HG02970 (cell line): ENCODE measurements around the gene CYBC1.

ENCODE experiments used
- ATAC-seq: cut with Tn5 transposase; IDR thresholded peaks from one replicate; pipeline ENCODE4 v1.9.1; 2021; ENCODE audit warnings: mild to moderate bottlenecking, moderate library complexity, moderate number of reproducible peaks; ENCODE audit not compliant: unreplicated experiment, low FRiP score

CYBC1 gene

DNA sequence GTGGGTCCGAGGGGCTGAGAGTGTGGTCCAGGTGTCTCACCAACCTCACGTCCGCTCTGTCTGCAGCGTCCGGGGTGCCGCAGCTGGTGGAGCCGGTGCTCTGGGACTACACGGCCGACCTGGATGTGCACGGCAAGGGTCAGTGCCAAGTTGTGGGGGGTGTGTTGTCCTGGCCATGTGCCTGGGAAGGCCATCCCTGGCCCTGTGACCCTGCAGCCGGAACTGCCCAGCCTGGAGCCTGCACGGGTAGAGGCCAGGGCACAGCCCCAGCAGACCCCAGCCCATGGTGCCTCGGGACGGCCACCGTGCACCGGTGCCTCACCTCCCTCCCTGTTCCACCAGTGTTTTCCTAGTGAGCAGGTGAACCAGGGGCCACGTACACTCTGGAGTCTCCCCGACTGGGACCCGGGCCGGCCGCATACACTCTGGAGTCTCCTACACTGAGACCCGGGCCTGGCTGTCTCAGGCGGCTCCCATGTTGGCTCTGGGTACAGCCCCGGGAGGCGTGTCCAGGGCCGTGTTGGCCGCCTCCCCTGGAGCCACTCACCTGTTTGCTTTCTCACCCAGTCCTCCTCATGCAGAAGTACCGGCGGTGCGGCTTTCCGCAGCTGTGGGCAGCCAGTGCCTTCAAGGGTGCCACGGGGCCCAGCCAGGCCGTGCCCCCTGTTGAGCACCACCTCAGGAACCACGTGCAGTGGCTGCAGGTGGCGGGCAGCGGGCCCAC, 13.8 kb downstream of the CYBC1 start:
- no peak for ATAC-seq

GRCh38 chr17:82435601-82436583, 14.7 kb downstream of the CYBC1 start:
- no peak for ATAC-seq

DNA sequence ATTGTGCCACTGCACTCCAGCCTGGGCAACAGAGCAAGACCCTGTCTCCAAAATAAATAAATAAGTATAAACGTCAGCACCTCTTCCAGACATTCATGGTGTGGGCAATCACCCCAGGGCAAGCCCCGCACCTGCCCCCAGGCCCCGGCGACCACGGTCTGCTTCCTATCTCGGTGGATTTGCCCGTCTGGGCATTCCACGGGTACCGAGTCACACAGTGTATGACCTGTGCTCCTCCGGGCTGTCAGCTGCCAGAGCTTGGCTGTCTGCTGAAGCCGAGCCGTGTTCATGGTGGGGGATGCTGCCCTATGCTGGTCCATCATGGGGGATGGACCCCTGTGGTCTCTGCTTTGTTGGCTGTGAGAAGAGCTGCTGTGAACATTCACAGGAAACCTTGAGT, 15.4 kb downstream of the CYBC1 start:
- no peak for ATAC-seq

- ATAC-seq: no peak
These were observed 16.4 kb downstream of the CYBC1 start for GRCh38 chr17:82434216-82434565.

DNA sequence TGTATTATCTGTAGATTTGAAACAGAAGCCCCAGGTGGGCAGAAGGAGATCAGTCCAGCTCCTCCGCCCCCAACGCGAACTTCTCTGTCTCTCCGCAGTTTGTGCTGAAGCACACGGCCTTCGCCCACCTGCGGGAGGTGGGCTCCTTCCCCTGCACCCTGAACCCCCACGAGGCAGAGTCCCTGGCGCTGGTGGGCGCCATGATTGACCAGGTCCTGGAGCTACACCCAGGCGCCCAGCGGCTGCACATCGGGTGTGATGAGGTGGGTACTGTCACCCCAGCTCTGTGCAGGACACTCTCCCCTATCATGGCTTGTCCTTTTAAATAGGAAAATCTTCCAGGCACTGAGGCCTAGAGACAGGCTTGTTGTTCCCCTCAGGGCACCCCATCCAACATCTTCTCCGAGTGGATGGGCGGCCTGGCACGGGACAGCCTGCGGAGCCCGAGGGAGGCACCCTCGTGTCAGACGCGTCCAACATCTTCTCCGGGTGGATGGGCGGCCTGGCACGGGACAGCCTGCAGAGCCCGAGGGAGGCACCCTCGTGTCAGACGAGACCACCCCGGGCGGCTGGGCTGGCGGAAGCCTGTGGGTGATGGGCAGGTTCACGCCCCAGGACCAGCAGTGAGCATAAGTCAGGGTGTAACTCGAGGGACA, 16.9 kb downstream of the CYBC1 start:
- no peak for ATAC-seq

GRCh38 chr17:82432017-82432416, 18.5 kb downstream of the CYBC1 start:
- ATAC-seq: no peak

DNA sequence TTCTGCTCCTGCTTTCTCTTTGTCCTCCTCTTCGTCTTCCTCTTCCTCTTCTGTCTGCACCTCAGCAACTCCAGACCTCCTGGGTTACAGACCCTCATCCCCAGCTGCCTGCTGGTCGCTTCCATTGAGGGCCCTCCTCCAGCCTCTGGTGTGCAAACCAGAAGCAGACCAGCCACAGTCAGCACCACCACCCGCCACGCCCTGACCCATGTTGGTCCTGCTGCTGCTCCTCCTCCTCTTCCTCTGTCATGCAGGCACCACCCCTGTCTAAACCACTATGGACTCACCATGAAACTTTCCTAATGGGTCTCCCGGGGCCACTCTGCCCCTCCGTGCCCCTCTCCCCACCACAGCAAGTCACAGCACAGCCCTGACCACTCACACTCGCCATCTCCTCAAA, 20.7 kb downstream of the CYBC1 start:
- ATAC-seq: no peak

DNA sequence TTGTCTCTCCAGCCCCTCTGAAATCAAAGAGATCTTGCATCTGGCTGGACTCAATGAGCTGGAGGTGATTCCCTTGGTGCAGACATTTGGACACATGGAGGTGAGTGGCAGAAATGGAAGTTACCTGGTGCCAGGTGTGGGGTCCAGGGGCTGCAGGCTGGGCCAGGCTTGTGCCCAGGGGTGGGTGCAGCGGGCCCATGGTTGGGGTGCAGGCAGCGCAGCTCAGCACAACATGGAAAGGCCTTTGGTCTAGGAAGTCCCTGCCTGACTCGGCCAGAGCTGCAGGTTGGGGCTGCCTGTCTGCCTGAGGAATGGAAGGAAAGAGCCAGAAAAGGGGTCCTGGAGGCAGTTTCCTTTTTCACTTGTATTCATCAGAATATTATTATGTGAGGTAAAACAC, 22.0 kb downstream of the CYBC1 start:
- ATAC-seq: no peak

DNA sequence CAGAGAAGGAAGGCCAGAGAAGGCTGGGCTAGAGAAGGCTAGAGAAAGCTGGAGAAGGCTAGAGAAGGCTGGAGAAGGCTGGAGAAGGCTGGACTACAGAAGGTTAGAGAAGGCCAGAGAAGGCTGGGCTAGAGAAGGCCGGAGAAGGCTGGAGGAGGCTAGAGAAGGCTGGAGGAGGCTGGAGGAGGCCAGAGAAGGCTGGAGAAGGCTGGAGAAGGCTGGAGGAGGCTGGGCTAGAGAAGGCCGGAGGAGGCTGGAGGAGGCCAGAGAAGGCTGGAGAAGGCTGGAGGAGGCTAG, 25.7 kb downstream of the CYBC1 start:
- ATAC-seq: no peak

DNA sequence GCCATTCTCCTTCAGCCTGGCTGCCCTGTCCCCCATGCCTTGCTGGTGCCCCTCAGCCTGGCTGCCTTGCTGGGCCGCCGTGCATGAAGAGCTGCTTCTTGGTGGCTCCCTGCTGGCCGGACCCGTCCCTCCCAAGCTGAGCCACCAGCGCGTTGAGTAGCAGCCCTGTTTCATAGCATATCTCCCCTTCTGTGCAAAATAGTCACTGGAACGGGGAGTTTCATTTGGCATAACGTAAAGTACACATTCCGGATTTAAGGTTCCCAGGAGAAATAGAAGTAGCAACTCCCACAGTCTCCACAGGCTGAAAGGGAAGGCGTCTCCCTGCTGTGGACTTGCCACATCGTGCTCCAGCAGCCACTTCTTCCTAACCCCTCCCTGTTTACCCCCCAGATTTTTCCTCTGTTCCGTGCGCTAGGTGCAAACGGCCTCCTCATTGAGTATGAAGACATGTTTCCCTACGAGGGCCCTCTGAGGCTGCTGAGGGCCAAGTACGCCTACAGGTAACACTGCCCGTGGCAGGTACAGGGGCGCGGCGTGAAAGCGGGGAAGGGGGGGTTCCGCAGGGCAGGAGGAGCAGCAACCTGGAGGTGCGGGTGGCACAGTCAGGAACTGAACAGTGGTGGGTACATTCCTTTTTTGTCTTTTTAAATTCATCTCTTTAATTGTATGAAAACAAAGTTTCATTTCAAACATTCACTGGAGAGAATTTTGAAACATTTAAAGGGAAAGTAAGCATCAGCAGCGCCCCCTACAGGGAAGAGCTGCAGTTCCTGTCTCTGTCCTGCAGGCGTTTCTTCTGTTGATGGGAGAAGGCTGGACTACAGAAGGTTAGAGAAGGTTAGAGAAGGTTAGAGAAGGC, 26.3 kb downstream of the CYBC1 start:
- no peak for ATAC-seq

DNA sequence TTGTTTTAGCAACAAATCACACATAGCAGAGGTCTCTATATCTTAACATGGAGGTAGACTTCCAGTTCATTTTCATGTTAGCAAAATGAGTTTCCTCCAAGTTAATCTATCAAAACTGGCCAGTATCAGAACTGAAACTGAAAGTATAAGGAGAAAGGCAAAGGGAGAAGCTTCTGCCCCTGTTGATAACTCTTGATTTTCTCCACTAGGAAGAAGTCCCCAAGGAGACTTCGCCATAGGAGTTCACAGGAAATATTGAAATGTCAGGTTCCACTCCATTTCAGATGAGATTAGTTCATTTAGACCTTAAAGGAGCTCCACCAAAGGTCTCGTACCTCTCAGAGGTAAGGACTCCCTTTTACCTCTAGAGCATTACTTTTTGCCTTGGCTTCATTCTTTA, 31.0 kb downstream of the CYBC1 start:
- no peak for ATAC-seq

DNA sequence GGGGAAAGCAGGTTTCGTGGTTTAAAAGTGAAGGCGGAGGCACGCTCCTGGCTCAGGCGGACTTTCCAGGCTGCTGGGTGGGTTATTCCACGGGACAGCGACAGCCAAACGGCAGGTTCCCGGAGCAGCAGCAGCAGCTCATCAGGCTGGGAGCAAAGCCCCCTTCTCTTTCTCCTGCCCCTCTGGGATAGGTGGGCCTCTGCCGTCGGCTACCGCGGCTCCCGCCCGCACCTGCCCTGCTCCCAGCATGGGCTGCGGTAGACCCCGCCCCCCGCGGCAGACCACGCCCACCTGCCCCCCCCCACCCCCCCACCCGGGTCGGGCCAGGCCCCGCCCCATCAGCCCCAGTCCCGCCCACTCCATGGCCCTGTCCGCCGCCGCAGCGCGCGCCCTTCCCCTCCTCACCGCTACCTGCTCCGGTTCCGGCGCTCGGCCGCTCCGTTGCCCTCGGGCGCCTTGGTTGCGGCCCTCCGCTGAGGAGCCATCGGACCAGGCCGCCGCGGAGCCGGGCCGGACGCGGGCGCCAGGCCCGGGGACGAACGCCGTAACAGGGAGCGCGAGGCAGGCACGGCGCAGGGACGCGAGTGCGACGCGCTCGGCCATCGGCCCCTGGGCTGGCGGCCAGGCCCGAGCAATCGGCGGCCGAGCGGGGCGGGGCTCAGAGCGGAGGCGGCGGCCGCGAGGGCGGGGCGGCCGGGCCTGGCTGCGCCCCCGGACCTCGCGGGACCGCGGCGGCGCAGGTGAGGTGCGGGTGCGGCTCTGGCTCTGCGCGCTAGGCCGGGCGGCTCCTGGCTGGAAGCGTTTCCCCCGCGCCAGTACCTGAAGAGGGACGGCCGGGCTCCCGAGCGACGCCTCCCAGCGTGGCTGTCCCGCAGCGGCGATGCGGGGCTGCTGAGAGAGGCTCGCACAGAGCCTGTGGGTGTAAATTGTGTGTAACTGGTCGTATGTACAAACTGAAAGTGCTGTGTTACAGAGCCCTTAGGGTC, 32.3 kb downstream of the CYBC1 start, which contains the start of the genes HEXD and OGFOD3:
TSS of gene HEXD (plus strand) at position 347 of the 986 bp plus-strand sequence. CDS start 1,453 bp downstream, outside the sequence.
TSS of gene OGFOD3 (minus strand) at position 586 of the 986 bp plus-strand sequence. CDS start at position 485, 101 bp downstream.
- peak; percentile 87 for ATAC-seq

- ATAC-seq: no peak
These were observed 33.8 kb downstream of the CYBC1 start for GRCh38 chr17:82416771-82417170.

GRCh38 chr17:82416264-82416663, 34.3 kb downstream of the CYBC1 start:
- no peak for ATAC-seq

DNA sequence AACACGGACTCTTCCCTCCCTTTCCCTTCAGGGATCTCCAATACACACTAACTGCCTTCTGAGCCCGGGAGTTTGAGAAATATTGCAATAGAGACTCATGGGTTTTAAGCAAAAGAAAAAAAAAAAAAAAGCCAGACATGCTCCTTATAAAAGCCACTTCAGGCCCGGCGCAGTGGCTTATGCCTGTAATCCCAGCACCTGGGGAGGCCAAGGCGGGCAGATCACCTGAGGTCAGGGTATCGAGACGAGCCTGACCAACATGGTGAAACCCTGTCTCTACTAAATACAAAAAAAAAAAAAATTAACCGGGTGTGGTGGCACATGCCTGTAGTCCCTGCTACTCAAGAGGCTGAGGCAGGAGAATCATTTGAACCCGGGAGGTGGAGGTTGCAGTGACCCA, 34.8 kb downstream of the CYBC1 start:
- no peak for ATAC-seq

- no peak for ATAC-seq
These were observed 35.2 kb downstream of the CYBC1 start for GRCh38 chr17:82415336-82415735.

DNA sequence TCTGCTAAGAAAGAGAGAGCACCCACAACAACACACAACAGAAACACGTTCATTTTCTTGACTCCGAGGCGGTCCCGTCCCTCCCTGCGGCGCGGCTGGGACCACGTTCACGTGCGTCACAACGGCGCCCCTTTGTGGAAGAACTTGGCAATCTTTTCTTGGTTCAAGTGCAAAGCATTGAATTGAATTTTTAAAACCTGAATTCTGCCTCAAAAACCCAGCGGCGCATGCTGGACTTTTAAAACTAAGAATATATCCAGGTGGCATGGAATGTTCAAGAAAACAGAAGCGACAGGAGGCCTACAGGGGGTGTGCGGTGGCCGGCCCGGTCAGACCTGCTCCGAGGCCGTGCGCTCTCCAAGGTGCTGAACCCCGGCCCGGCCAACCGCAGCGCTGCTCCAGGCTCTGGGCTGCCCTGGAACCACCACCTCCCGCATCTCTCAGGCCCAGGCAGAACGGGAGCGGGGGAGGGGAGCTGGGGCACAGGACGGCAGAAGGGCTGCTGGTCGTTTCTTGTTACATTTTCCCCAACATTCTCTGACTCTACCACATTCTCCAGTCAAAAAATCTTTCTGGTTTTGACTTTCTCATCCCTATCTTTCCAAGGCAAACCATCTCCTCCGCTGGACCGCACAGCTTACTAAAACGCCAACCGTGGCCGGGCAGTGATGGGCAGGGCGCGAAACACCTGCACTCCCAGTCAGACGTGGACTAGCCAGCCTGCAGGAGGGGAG, 35.8 kb downstream of the CYBC1 start:
- ATAC-seq: no peak
